ENCODE results near the gene IL25.

DNA sequence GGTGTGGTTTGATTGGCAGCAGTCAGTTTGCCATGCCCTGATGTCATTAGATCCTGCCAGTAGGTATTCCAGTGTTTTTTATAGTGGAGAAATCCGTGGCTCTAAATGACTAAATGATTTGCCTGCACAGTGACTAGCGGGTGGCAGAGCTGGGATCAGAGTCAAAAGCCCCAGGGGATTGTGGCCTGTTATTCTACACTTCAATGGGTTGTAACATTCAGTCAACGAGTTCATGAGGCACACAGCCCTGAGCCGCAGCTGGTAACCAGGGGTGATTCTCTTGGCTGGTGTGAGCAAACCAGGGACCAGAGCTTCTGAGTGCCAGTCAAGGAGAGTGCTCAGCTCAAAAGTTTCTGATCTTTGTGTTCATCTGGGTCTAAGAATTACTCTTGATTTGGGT, 33.6 kb downstream of the IL25 start:
- TF ChIP-seq CTCF (IDR thresholded peaks at IDR 0.05; ENCODE audit: low read length) (no peak), EZH2 (IDR thresholded peaks at IDR 0.05; ENCODE audit: borderline replicate concordance, low read length) (no peak)

All from OCI-LY1 (cell line).